GM23338 (cell line): ENCODE measurements around the gene SLC9A8. TPM values are rescaled to one million over a fixed set of nuclear protein-coding genes. Genes with fewer than 3 reads are reported as not detected.

Experiments
- ATAC-seq: fragments of 200-7000 bp; cut with Tn5 transposase; 3 replicates; pipeline ENCODE4 v1.9.1; 2020
- DNase-seq: peaks from one replicate; pipeline ENCODE4 v3.0.0-alpha.2; 2015; ENCODE audit warnings: low spot score
- H2AFZ ChIP-seq: fragments of 200-600 bp; sonication (generic); 2 replicates; pipeline ENCODE4 v1.8.0; 2016; ENCODE audit warnings: antibody characterized with exemption, mild to moderate bottlenecking, moderate library complexity
- H3F3A ChIP-seq: fragments of 200-600 bp; sonication (generic); replicated peaks from 2 replicates; pipeline ENCODE4 v1.8.0; 2017; ENCODE audit warnings: antibody characterized with exemption, mixed run types, low read depth
- H3K27ac ChIP-seq: fragments of 200-600 bp; sonication (generic); 2 replicates; pipeline ENCODE4 v1.6.1; 2016; ENCODE audit warnings: low read depth
- H3K27me3 ChIP-seq: fragments of 200-600 bp; sonication (generic); 2 replicates; pipeline ENCODE4 v1.8.0; 2016; ENCODE audit warnings: mild to moderate bottlenecking, mixed run types, moderate library complexity; ENCODE audit not compliant: insufficient read depth
- H3K36me3 ChIP-seq: fragments of 200-600 bp; sonication (generic); 2 replicates; pipeline ENCODE4 v1.8.0; 2016; ENCODE audit warnings: mild to moderate bottlenecking; ENCODE audit not compliant: insufficient read depth
- H3K4me1 ChIP-seq: fragments of 200-600 bp; sonication (generic); 2 replicates; pipeline ENCODE4 v1.8.0; 2016; ENCODE audit warnings: mild to moderate bottlenecking, moderate library complexity; ENCODE audit not compliant: insufficient read depth
- H3K4me2 ChIP-seq: fragments of 200-600 bp; sonication (generic); 2 replicates; pipeline ENCODE4 v1.7.1; 2017; ENCODE audit warnings: mixed run types
- H3K4me3 ChIP-seq: fragments of 200-600 bp; sonication (generic); 2 replicates; pipeline ENCODE4 v1.6.1; 2016; ENCODE audit warnings: mixed run types
- H3K79me2 ChIP-seq: fragments of 200-600 bp; sonication (generic); replicated peaks from 2 replicates; pipeline ENCODE4 v1.8.0; 2017; ENCODE audit warnings: mild to moderate bottlenecking; ENCODE audit not compliant: insufficient read depth
- H3K9me2 ChIP-seq: fragments of 200-600 bp; sonication (generic); 2 replicates; pipeline ENCODE4 v1.8.0; 2017; ENCODE audit not compliant: insufficient read depth
- H4K20me1 ChIP-seq: fragments of 200-600 bp; sonication (generic); replicated peaks from 2 replicates; pipeline ENCODE4 v1.8.0; 2017; ENCODE audit warnings: mild to moderate bottlenecking; ENCODE audit not compliant: insufficient read depth
- H3K27ac Mint-ChIP-seq: 2 replicates; pipeline ENCODE4 v1.8.0; 2020; ENCODE audit warnings: inconsistent platforms, mild to moderate bottlenecking, moderate library complexity, mixed read lengths
- H3K27me3 Mint-ChIP-seq: 3 replicates; pipeline ENCODE4 v1.8.0; 2022; ENCODE audit warnings: low read depth, mild to moderate bottlenecking, moderate library complexity, mixed read lengths, inconsistent platforms; ENCODE audit not compliant: insufficient read depth, poor library complexity
- H3K36me3 Mint-ChIP-seq: 3 replicates; pipeline ENCODE4 v1.8.0; 2021; ENCODE audit warnings: low read depth, mild to moderate bottlenecking, inconsistent platforms, moderate library complexity, mixed read lengths
- H3K4me1 Mint-ChIP-seq: 3 replicates; pipeline ENCODE4 v1.8.0; 2020; ENCODE audit warnings: mild to moderate bottlenecking, inconsistent platforms, mixed read lengths
- H3K4me3 Mint-ChIP-seq: 3 replicates; pipeline ENCODE4 v1.8.0; 2021; ENCODE audit warnings: moderate library complexity, mild to moderate bottlenecking, inconsistent platforms, mixed read lengths
- H3K9me3 Mint-ChIP-seq: 3 replicates; pipeline ENCODE4 v1.8.0; 2020; ENCODE audit warnings: moderate library complexity, mild to moderate bottlenecking, inconsistent platforms, mixed read lengths
- CREB1 ChIP-seq: fragments of 250-450 bp; sonication (Bioruptor Pico); IDR thresholded peaks from 2 replicates; pipeline ENCODE4 v1.5.0; 2020; ENCODE audit warnings: low read depth, mild to moderate bottlenecking, moderate library complexity
- ETS1 ChIP-seq: IDR thresholded peaks from 2 replicates; pipeline ENCODE4 v1.6.1; 2016; ENCODE audit warnings: antibody characterized with exemption
- EZH2 ChIP-seq: fragments of 200-600 bp; sonication (generic); IDR thresholded peaks from one replicate; pipeline ENCODE4 v1.8.0; 2017; ENCODE audit warnings: antibody characterized with exemption, mild to moderate bottlenecking, low read depth; ENCODE audit not compliant: unreplicated experiment
- EZH2phosphoT487 ChIP-seq: fragments of 200-600 bp; sonication (generic); IDR thresholded peaks from one replicate; pipeline ENCODE4 v1.8.1; 2018; ENCODE audit warnings: antibody characterized with exemption; ENCODE audit not compliant: unreplicated experiment
- NANOG ChIP-seq: IDR thresholded peaks from 2 replicates; pipeline ENCODE4 v1.6.1; 2016; ENCODE audit warnings: antibody characterized with exemption, borderline replicate concordance
- POLR2AphosphoS5 ChIP-seq: IDR thresholded peaks from 2 replicates; pipeline ENCODE4 v1.6.1; 2016; ENCODE audit warnings: antibody characterized with exemption, low read depth
- ZNF114 ChIP-seq: fragments of 250-450 bp; sonication (Bioruptor Pico); IDR thresholded peaks from 2 replicates; pipeline ENCODE4 v1.5.0; 2020; ENCODE audit warnings: mild to moderate bottlenecking, moderate library complexity
- ZNF331 ChIP-seq: fragments of 250-450 bp; sonication (Bioruptor Pico); IDR thresholded peaks from 2 replicates; pipeline ENCODE4 v1.5.0; 2020; ENCODE audit warnings: low read depth, mild to moderate bottlenecking, moderate library complexity
- ZNF462 ChIP-seq: fragments of 250-450 bp; sonication (Bioruptor Pico); IDR thresholded peaks from 2 replicates; pipeline ENCODE4 v1.5.0; 2020; ENCODE audit warnings: mild to moderate bottlenecking, moderate library complexity
- polyA plus RNA-seq: library from polyadenylated mRNA; unstranded; fragments of >200 nt; fragmentation: Nextera tagmentation; extraction: Ambion mirVana; gene quantifications from 2 replicates; pipeline ENCODE4 v1.2.1, GENCODE V29; 2016
- total RNA-seq: library from RNA; depleted of rRNA; stranded (reverse); fragments of >200 nt; shearing (Covaris generic); gene quantifications from 2 replicates; pipeline ENCODE4 v1.2.3, GENCODE V29; 2014

The SLC9A8 gene
- total and polyA plus RNA-seq, 2 experiments from 2014 or later = 2.6 to 6.4 TPM

DNA sequence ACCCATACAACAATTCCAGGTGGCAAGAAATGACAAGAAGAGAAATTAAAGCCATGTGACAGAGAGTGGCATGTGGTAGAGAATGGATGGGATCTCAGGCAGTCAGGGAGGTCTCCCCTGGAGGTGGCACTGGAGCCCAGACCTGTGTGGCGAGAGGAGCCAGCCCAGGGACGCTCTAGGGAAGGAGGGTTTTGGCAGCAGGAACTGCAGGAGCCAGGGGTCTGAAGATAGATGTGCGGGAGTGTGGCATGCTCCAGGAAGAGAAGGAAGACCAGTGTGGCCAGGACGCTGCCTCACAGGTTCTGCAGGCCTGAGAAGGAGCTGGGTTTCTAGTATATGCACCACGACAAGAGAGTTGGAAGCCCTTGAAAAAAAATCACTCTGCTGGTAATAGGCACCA is 57.6 kb downstream of the SLC9A8 start:
- no peak overlapping the region for H3K4me3 Mint-ChIP-seq

More for the DNA sequence above, 57.6 kb downstream of the SLC9A8 start:
- H3K9me2 ChIP-seq = no peaks in the 10 kb centered on the region
- H3K36me3 ChIP-seq = no peaks in the 10 kb centered on the region
- DNase-seq (no peak), ATAC-seq (no peak)
- no peak overlapping the region for H3K27ac ChIP-seq
- H3K27me3 ChIP-seq = no peaks in the 10 kb centered on the region
- Mint-ChIP-seq H3K9me3 (no peaks in the 10 kb centered on the region; the same call in 2 of the 3 replicates), H3K27me3 (peaks cover 1% of the 10 kb centered on the region), H3K36me3 (0 out of 3 replicates have a peak, but pooled peaks cover 3% of the 10 kb centered on the region), H3K27ac (no peak overlapping the region), H3K4me1 (peaks cover 12% of the 10 kb centered on the region)
- H3F3A ChIP-seq = 0 out of 2 replicates have a peak, but pooled peaks cover 3% of the 10 kb centered on the region
- H3K4me3 ChIP-seq = no peak overlapping the region
- H3K4me1 ChIP-seq = peaks cover 7% of the 10 kb centered on the region
- H3K79me2 ChIP-seq = no peaks in the 10 kb centered on the region
- H2AFZ ChIP-seq = no peak overlapping the region
- no peaks in the 10 kb centered on the region for H4K20me1 ChIP-seq
- no peak for TF ChIP-seq ZNF462 (CRISPR knock-in tag)
- no peak for TF ChIP-seq ZNF114
- no peak for TF ChIP-seq EZH2phosphoT487
- no peak for TF ChIP-seq ZNF331 (CRISPR knock-in tag)
- TF ChIP-seq ETS1 = no peak
- TF ChIP-seq POLR2AphosphoS5 = no peak
- TF ChIP-seq CREB1 (CRISPR knock-in tag) = no peak
- no peak for TF ChIP-seq EZH2
- TF ChIP-seq NANOG = no peak
- no peak overlapping the region for H3K4me2 ChIP-seq
